Calu3 (cell line): ENCODE results near the gene SERPINI1. TPM values are rescaled to one million over a fixed set of nuclear protein-coding genes. Genes with fewer than 3 reads are reported as not detected.

Experiments used
- BruUV-seq: library from RNA; stranded (reverse); fragments of 400-500 nt; replicated peaks from 2 replicates; lab custom pipeline; 2021; lab: Mats Ljungman, UMichigan
- CTCF ChIA-PET: fragments of 300-600 bp; sonication (Branson Sonifier 250); formaldehyde crosslinking; loops from one replicate; lab custom pipeline; 2022; ENCODE audit warnings: antibody characterized with exemption; lab: Charles Lee
- DNase-seq: peaks from one replicate; pipeline ENCODE4 v3.0.0; 2022
- H3K27ac Mint-ChIP-seq: one replicate; pipeline ENCODE4 v1.8.0; 2022; ENCODE audit warnings: mixed read lengths; ENCODE audit not compliant: unreplicated experiment
- H3K27me3 Mint-ChIP-seq: one replicate; pipeline ENCODE4 v1.8.0; 2022; ENCODE audit warnings: mixed read lengths; ENCODE audit not compliant: unreplicated experiment
- H3K36me3 Mint-ChIP-seq: one replicate; pipeline ENCODE4 v1.8.0; 2022; ENCODE audit warnings: mild to moderate bottlenecking, moderate library complexity, mixed read lengths; ENCODE audit not compliant: insufficient read depth, unreplicated experiment
- H3K4me1 Mint-ChIP-seq: one replicate; pipeline ENCODE4 v1.8.0; 2022; ENCODE audit warnings: mild to moderate bottlenecking, low read depth, mixed read lengths; ENCODE audit not compliant: unreplicated experiment
- H3K4me3 Mint-ChIP-seq: one replicate; pipeline ENCODE4 v1.8.0; 2022; ENCODE audit warnings: mild to moderate bottlenecking, low read depth, moderate library complexity, mixed read lengths; ENCODE audit not compliant: unreplicated experiment
- H3K9me3 Mint-ChIP-seq: one replicate; pipeline ENCODE4 v1.8.0; 2022; ENCODE audit warnings: low read depth, mixed read lengths; ENCODE audit not compliant: unreplicated experiment
- intact Hi-C: fragments of 100-400 bp; cut with micrococcal nuclease; formaldehyde crosslinking; loops from one replicate; pipeline ENCODE4 v1.10.0; 2022; ENCODE audit not compliant: unreplicated experiment
- total RNA-seq: library from RNA; stranded (reverse); gene quantifications from 2 replicates; pipeline ENCODE4 v1.2.3, GENCODE V29; 2022
- TF ChIP-seq, protein P1 (sequence below): fragments of 200-600 bp; IDR thresholded peaks from one replicate; pipeline ENCODE4 v1.8.0; 2022; ENCODE audit warnings: antibody characterized with exemption; ENCODE audit not compliant: unreplicated experiment

The SERPINI1 gene
- total RNA-seq, 1 experiment from 2014 or later, result 1.9 TPM

DNA sequence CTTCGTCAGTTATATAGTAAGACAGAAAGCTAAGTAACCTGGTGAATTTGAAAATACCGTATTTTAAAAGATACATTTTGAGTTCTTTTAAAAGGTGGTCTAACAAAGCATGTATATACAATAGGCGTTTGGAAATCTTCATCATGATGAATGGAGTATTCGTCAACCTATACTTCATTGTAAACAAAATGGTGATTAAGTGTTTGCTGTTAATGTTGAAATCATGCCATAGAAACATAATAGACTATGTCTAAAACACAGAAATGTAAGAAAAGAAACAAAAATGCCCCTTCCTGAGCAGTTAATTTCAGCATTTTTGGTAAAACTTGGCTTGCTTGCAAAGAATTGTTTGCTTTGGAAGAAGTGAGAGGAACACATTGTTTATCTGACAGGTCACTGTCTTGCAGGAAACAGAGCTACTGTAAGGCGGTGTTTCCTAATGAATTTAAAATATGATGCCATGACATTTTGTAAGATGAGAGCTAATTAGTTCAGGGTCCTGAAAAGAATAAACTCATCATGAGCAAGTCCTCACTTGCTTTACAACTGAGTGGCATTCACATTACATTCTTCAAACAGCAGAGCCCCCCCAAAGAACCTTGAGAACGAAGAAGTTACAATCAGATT is 126.7 kb downstream of the SERPINI1 start:
- H3K4me1 Mint-ChIP-seq, result peaks cover 14% of the 10 kb centered on the region
- intact Hi-C loops, result no loop called here
- no peaks in the 10 kb centered on the region for H3K27me3 Mint-ChIP-seq
- CTCF ChIA-PET, result no interaction called here
- no peak overlapping the region for H3K27ac Mint-ChIP-seq
- BruUV-seq, result no TSS peak
- DNase-seq, result no peak
- TF ChIP-seq, protein P1, sequence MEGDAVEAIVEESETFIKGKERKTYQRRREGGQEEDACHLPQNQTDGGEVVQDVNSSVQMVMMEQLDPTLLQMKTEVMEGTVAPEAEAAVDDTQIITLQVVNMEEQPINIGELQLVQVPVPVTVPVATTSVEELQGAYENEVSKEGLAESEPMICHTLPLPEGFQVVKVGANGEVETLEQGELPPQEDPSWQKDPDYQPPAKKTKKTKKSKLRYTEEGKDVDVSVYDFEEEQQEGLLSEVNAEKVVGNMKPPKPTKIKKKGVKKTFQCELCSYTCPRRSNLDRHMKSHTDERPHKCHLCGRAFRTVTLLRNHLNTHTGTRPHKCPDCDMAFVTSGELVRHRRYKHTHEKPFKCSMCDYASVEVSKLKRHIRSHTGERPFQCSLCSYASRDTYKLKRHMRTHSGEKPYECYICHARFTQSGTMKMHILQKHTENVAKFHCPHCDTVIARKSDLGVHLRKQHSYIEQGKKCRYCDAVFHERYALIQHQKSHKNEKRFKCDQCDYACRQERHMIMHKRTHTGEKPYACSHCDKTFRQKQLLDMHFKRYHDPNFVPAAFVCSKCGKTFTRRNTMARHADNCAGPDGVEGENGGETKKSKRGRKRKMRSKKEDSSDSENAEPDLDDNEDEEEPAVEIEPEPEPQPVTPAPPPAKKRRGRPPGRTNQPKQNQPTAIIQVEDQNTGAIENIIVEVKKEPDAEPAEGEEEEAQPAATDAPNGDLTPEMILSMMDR, result no peak
- H3K4me3 Mint-ChIP-seq, result no peak overlapping the region
- no peaks in the 10 kb centered on the region for H3K36me3 Mint-ChIP-seq
- no peaks in the 10 kb centered on the region for H3K9me3 Mint-ChIP-seq

DNA sequence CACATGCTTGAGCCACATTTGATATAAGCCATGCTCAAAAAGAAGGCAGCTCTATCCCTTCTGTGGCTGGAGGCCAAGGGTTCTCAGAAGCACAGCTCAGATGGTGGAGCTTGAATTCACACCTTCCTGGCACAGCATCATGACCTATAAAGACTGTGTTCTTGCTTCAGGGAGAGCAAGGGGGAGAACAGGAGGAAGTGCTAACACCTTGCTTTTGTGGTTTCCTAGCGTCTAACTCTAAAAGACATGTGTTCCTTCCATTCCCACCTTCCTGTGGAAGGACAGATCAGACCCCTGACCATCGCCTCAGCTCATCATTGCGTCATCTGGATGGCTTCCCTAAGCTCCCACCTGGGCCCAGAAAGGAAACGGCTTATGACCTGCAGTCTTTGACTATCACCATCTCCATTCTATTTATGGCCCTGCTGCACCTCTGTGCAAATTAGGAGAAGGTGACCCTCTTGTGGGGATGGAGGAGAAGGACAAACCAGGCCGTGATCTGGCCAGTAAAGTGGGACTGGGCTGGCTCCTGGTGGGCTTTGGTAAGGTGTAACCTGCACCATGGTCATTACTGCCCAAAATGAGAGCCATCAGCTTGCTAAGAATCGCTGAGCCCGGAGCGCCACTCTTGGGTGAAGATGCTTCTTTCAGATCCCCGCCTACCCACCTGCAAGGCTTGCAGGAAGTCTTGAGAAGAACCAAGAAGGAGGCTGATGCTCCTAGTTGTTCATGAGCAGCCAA is 128.5 kb downstream of the SERPINI1 start:
- peaks cover 14% of the 10 kb centered on the region for H3K4me1 Mint-ChIP-seq
- H3K4me3 Mint-ChIP-seq, result no peak overlapping the region
- H3K27ac Mint-ChIP-seq, result no peak overlapping the region
- H3K27me3 Mint-ChIP-seq, result no peaks in the 10 kb centered on the region
- no TSS peak for BruUV-seq
- intact Hi-C loops, result no loop called here
- H3K9me3 Mint-ChIP-seq, result no peaks in the 10 kb centered on the region
- no peak for DNase-seq
- CTCF ChIA-PET, result no interaction called here
- no peaks in the 10 kb centered on the region for H3K36me3 Mint-ChIP-seq
- TF ChIP-seq, protein P1, result no peak

DNA sequence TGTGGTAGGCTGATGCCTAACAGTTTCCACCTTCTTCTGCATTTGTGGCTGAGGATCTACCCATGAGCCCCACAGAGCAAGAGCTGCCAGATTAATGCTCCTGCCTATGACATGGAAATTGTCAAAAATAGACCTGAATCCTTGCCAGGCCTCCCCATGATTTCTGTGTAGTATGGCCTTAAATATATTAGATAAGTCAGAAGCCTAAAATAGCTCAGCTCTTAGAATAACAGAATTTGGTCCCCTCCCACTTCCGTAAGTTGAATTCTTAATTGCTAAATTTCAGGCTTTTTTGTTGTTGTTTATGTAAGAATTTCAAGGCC is 129.0 kb downstream of the SERPINI1 start:
- DNase-seq, result no peak
- H3K9me3 Mint-ChIP-seq, result no peaks in the 10 kb centered on the region

DNA sequence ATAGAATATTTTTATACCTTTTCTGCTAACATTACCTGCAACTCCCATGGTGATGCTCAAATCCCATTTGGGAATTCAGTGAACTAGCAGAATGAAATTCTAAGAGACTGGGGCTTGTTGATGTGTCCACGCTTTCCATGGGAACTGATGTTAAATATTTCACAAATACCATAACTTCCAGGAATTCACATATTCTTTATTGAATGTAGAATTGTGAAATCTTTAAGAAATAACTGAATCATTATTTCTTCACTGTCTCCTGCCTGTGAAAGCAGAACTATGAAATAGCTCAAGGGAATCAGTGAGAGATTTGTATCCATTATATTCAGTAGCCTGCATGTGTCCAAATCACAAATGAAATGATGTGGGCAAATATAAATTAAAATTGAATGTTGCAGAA is 130.8 kb downstream of the SERPINI1 start:
- no peak for DNase-seq
- Mint-ChIP-seq H3K4me1 (peaks cover 12% of the 10 kb centered on the region), H3K36me3 (no peaks in the 10 kb centered on the region), H3K4me3 (no peak overlapping the region), H3K27me3 (no peaks in the 10 kb centered on the region), H3K27ac (no peak overlapping the region), H3K9me3 (no peaks in the 10 kb centered on the region)
- CTCF ChIA-PET, result no interaction called here
- BruUV-seq, result no TSS peak
- TF ChIP-seq, protein P1, result no peak
- intact Hi-C loops, result no loop called here

More for the DNA sequence above, 129.0 kb downstream of the SERPINI1 start:
- intact Hi-C loops, result no loop called here
- Mint-ChIP-seq H3K27me3 (no peaks in the 10 kb centered on the region), H3K36me3 (no peaks in the 10 kb centered on the region), H3K27ac (no peak overlapping the region), H3K4me1 (peaks cover 14% of the 10 kb centered on the region), H3K4me3 (no peak overlapping the region)
- TF ChIP-seq, protein P1, result no peak
- BruUV-seq, result no TSS peak
- CTCF ChIA-PET, result no interaction called here
